ENCODE results near the gene MAN2C1.

MAN2C1 gene

DNA sequence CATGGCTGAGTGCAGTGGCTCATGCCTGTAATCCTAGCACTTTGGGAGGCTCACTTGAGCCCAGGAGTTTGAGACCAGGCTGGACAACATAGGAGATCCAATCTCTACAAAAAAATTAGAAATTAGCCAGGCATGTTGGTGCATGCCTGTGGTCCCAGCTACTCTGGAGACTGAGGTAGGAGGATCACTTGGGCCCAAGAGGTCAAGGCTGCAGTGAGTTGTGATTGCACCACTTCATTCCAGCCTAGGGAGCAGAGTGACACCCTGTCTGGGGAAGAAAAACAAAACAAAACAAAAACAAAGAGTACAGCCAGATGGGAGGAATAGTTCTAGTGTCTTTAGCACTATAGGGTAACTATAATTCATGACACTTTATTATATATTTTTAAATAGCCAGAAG is 58.7 kb downstream of the MAN2C1 start:
- no peak for DNase-seq (ENCODE audit: low read depth in 2 of 2)

DNA sequence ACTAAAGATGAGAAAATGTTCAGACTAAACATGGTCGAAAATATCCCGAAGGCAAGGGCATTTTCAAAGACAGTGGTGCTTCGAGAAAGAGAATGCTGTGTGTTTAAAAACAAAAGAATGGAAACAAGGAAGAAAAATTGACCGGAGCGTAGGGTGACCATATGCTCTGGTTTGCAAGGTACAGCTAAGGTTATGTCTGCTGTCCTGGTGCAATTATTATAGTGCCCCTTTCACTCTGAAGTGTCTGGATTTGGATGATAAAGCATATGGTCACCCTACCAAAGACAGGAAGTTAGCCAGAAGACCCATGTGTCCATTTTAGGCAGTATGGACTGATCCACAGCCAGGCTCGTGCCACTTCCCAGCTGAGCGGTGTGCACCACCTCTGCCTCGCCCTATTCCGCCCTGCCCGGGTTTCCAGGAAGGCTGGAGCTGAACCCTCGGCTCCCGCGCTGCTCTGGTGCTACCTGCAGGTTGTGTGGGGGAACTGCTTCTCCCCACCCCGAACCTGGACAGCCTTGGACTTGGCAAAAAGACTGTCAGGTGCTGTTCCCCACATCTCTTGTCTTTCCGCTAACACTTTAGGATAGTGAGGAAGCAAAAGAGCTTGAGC is 60.5 kb downstream of the MAN2C1 start:
- no peak for DNase-seq (ENCODE audit: low read depth in 2 of 2)

DNA sequence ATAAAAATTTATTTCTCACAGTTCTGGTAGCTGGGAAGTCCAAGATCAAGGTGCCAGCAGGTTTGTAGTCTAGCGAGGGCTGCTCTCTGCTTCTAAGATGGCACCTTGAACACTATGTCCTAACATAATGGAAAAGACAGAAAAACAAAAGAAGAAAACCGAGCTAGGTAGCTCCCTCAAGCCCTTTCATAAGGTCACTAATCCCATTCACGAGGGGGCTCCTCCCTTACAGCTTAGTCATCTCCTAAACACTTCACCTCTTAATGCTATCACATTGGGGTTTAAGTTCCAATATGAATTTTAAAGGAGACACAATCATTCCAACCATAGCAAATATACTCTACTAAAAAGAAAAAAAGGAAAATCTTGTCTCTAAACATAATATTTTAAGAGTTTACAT is 62.2 kb downstream of the MAN2C1 start:
- no peak for DNase-seq (ENCODE audit: low read depth in 2 of 2)
